Chondrocyte (in vitro differentiated cells): ENCODE measurements around the gene PIP4K2B. TPM values are rescaled to one million over a fixed set of nuclear protein-coding genes. Genes with fewer than 3 reads are reported as not detected.
"Not testable (repeated sequence)": the region's sequence is repeated elsewhere in the genome, so short reads cannot be mapped to it uniquely, and the experiment has no call there.

Experiments used
- DNase-seq: peaks from one replicate; pipeline ENCODE4 v3.0.0; 2021; ENCODE audit warnings: mixed read lengths, low spot score
- H3K27ac Mint-ChIP-seq: one replicate; pipeline ENCODE4 v1.8.0; 2021; ENCODE audit warnings: mild to moderate bottlenecking, moderate library complexity, mixed read lengths; ENCODE audit not compliant: unreplicated experiment
- H3K27me3 Mint-ChIP-seq: 2 replicates; pipeline ENCODE4 v1.8.0; 2021; ENCODE audit warnings: low read depth, mixed read lengths
- H3K36me3 Mint-ChIP-seq: 2 replicates; pipeline ENCODE4 v1.8.0; 2021; ENCODE audit warnings: low read depth, mixed read lengths
- H3K4me1 Mint-ChIP-seq: 2 replicates; pipeline ENCODE4 v1.8.0; 2021; ENCODE audit warnings: low read depth, mild to moderate bottlenecking, mixed read lengths
- H3K4me3 Mint-ChIP-seq: one replicate; pipeline ENCODE4 v1.8.0; 2021; ENCODE audit warnings: mild to moderate bottlenecking, moderate library complexity, mixed read lengths; ENCODE audit not compliant: unreplicated experiment
- H3K9me3 Mint-ChIP-seq: 2 replicates; pipeline ENCODE4 v1.8.0; 2021; ENCODE audit warnings: low read depth, mixed read lengths
- total RNA-seq: library from RNA; stranded (reverse); gene quantifications from 3 replicates; pipeline ENCODE4 v1.2.1, GENCODE V29; 2021
- TF ChIP-seq, protein P1 (sequence below): fragments of 200-600 bp; sonication (generic); IDR thresholded peaks from 2 replicates; pipeline ENCODE4 v1.5.0; 2021; ENCODE audit warnings: antibody characterized with exemption, mild to moderate bottlenecking, moderate library complexity

The PIP4K2B gene
- total RNA-seq, 1 donor from 2014 or later, result 58.7 TPM

DNA sequence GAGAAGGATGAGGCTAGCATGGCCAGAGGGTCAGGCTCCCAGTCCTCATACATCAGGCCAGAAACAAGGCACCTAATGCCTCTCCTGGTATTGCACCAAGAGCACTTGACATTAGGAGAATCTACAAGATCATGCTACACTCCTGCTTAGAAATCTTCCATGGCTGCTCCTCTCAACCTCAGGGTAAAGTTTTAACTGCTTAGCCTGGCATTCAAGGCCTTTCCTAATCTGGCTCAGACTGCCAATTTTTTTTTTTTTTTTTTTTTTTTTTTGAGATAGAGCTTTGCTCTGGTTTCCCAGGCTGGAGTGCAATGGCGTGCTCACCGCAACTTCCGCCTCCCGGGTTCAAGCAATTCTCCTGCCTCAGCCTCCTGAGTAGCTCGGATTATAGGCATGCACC is 8.2 kb downstream of the PIP4K2B start:
- no peak for DNase-seq
- H3K9me3 Mint-ChIP-seq, result no peaks in the 10 kb centered on the region
- no peak overlapping the region for H3K4me3 Mint-ChIP-seq
- no peaks in the 10 kb centered on the region for H3K27me3 Mint-ChIP-seq
- peaks cover 3% of the 10 kb centered on the region for H3K36me3 Mint-ChIP-seq
- peaks cover 23% of the 10 kb centered on the region for H3K4me1 Mint-ChIP-seq
- TF ChIP-seq, protein P1, sequence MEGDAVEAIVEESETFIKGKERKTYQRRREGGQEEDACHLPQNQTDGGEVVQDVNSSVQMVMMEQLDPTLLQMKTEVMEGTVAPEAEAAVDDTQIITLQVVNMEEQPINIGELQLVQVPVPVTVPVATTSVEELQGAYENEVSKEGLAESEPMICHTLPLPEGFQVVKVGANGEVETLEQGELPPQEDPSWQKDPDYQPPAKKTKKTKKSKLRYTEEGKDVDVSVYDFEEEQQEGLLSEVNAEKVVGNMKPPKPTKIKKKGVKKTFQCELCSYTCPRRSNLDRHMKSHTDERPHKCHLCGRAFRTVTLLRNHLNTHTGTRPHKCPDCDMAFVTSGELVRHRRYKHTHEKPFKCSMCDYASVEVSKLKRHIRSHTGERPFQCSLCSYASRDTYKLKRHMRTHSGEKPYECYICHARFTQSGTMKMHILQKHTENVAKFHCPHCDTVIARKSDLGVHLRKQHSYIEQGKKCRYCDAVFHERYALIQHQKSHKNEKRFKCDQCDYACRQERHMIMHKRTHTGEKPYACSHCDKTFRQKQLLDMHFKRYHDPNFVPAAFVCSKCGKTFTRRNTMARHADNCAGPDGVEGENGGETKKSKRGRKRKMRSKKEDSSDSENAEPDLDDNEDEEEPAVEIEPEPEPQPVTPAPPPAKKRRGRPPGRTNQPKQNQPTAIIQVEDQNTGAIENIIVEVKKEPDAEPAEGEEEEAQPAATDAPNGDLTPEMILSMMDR, result no peak
- no peak overlapping the region for H3K27ac Mint-ChIP-seq

GRCh38 chr17:38790148-38790707 is 9.1 kb downstream of the PIP4K2B start:
- H3K27ac Mint-ChIP-seq, result peak overlapping the region; percentile 77
- H3K27me3 Mint-ChIP-seq, result not testable (repeated sequence)

GRCh38 chr17:38789185-38789584 is 10.2 kb downstream of the PIP4K2B start:
- DNase-seq, result no peak
- TF ChIP-seq, protein P1, result no peak
- Mint-ChIP-seq H3K4me3 (no peak overlapping the region), H3K27ac (no peak overlapping the region), H3K9me3 (no peaks in the 10 kb centered on the region), H3K27me3 (no peaks in the 10 kb centered on the region), H3K4me1 (peaks cover 23% of the 10 kb centered on the region), H3K36me3 (peaks cover 5% of the 10 kb centered on the region)

More at GRCh38 chr17:38790148-38790707, 9.1 kb downstream of the PIP4K2B start:
- TF ChIP-seq, protein P1, result peak; percentile 14
- H3K4me3 Mint-ChIP-seq, DNase-seq, H3K9me3 Mint-ChIP-seq, H3K36me3 Mint-ChIP-seq: not testable (repeated sequence)
- H3K4me1 Mint-ChIP-seq, result peaks cover 23% of the 10 kb centered on the region

DNA sequence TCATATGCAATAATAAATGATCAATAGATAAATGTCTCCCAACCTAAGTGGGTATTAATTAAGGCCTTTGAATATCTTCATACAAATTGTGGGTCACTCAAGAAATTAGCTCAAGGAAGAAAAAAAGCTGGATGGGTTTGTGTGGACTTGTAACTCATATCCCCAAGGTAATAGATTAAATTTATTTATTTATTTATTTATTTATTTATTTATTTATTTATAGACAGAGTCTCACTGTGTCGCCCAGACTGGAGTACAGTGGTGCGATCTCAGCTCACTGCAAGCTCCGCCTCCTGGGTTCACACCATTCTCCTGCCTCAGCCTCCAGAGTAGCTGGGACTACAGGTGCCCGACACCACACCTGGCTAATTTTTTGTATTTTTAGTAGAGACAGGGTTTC is 11.4 kb downstream of the PIP4K2B start:
- H3K27me3 Mint-ChIP-seq, H3K36me3 Mint-ChIP-seq, H3K9me3 Mint-ChIP-seq, H3K4me3 Mint-ChIP-seq, DNase-seq, H3K27ac Mint-ChIP-seq: not testable (repeated sequence)
- H3K4me1 Mint-ChIP-seq, result peaks cover 23% of the 10 kb centered on the region

GRCh38 chr17:38786372-38786771 is 13.0 kb downstream of the PIP4K2B start:
- Mint-ChIP-seq H3K4me1 (peaks cover 21% of the 10 kb centered on the region), H3K4me3 (no peak overlapping the region), H3K27me3 (no peaks in the 10 kb centered on the region), H3K27ac (no peak overlapping the region), H3K36me3 (peaks cover 8% of the 10 kb centered on the region), H3K9me3 (no peaks in the 10 kb centered on the region)
- TF ChIP-seq, protein P1, result no peak
- DNase-seq, result no peak

DNA sequence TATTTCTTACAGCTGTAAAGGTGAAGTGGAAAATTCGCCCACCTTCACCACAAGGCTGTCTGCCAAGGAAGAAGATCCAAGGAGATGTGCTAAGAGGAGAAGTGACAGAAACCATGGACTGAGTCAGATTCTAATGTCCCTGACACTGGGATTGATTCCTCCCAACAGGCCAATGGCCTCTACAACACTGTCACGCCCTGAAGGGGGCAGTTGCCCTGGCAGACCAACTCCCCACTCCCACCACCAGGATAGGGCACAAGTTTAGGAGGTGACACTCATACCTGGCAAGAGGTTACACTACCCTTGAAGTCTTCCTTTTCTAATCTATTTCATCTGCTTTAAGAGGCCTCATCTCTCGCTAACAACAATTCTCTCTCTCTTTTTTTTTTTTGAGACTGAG is 16.1 kb downstream of the PIP4K2B start:
- TF ChIP-seq, protein P1, result no peak
- Mint-ChIP-seq H3K27me3 (no peaks in the 10 kb centered on the region), H3K36me3 (peaks cover 27% of the 10 kb centered on the region), H3K4me3 (no peak overlapping the region), H3K27ac (no peak overlapping the region), H3K4me1 (no peaks in the 10 kb centered on the region), H3K9me3 (no peaks in the 10 kb centered on the region)
- no peak for DNase-seq
